Mesothelial cell of epicardium (in vitro differentiated cells): Measurements from ENCODE around the gene MNS1. TPM values are rescaled to one million over a fixed set of nuclear protein-coding genes. Genes with fewer than 3 reads are reported as not detected.
"Not testable (repeated sequence)": the region's sequence is repeated elsewhere in the genome, so short reads cannot be mapped to it uniquely, and the experiment has no call there.

Experiments
- DNase-seq, 2 experiments: peaks; one replicate each; pipeline ENCODE4 v3.0.0; 2021; ENCODE audit warnings: low spot score in 2 of 2; ENCODE audit not compliant: unreplicated experiment in 2 of 2
- H3K27ac Mint-ChIP-seq: 2 replicates; pipeline ENCODE4 v1.8.0; 2021; ENCODE audit warnings: mixed read lengths
- H3K27me3 Mint-ChIP-seq: 2 replicates; pipeline ENCODE4 v1.8.0; 2021; ENCODE audit warnings: low read depth, mixed read lengths
- H3K36me3 Mint-ChIP-seq: 2 replicates; pipeline ENCODE4 v1.8.0; 2021; ENCODE audit warnings: mixed read lengths
- H3K4me1 Mint-ChIP-seq: 2 replicates; pipeline ENCODE4 v1.8.0; 2021; ENCODE audit warnings: mixed read lengths
- H3K4me3 Mint-ChIP-seq: 2 replicates; pipeline ENCODE4 v1.8.0; 2021; ENCODE audit warnings: mild to moderate bottlenecking, moderate library complexity, mixed read lengths
- H3K9me3 Mint-ChIP-seq: 2 replicates; pipeline ENCODE4 v1.8.0; 2021; ENCODE audit warnings: mixed read lengths
- CTCF ChIP-seq: fragments of 200-600 bp; sonication (generic); IDR thresholded peaks from one replicate; pipeline ENCODE4 v1.5.0; 2021; ENCODE audit warnings: antibody characterized with exemption; ENCODE audit not compliant: unreplicated experiment
- total RNA-seq: library from RNA; stranded (reverse); gene quantifications from 3 replicates; pipeline ENCODE4 v1.2.1, GENCODE V29; 2021

The MNS1 gene
- total RNA-seq, 1 donor from 2014 or later: 2.7 TPM

- Mint-ChIP-seq H3K9me3 (no peaks in the 10 kb centered on the region), H3K4me3 (no peak overlapping the region), H3K4me1 (no peaks in the 10 kb centered on the region), H3K36me3 (no peaks in the 10 kb centered on the region), H3K27ac (no peak overlapping the region), H3K27me3 (peaks cover 24% of the 10 kb centered on the region)
- DNase-seq: no peak
- no peak for TF ChIP-seq CTCF
These were observed 27.3 kb upstream of the MNS1 start for GRCh38 chr15:56492236-56492635.

GRCh38 chr15:56491110-56491722, 26.3 kb upstream of the MNS1 start:
- Mint-ChIP-seq H3K36me3 (no peaks in the 10 kb centered on the region), H3K27me3 (peaks cover 24% of the 10 kb centered on the region), H3K27ac (no peak overlapping the region), H3K4me3 (no peak overlapping the region), H3K4me1 (no peaks in the 10 kb centered on the region), H3K9me3 (no peaks in the 10 kb centered on the region)
- TF ChIP-seq CTCF: peak; percentile 77
- DNase-seq: peak in 1 of 2 experiments; percentile 69

- Mint-ChIP-seq H3K36me3 (no peaks in the 10 kb centered on the region), H3K27me3 (peaks cover 23% of the 10 kb centered on the region), H3K4me1 (no peaks in the 10 kb centered on the region), H3K4me3 (no peak overlapping the region), H3K27ac (no peak overlapping the region), H3K9me3 (no peaks in the 10 kb centered on the region)
- DNase-seq: no peak
- no peak for TF ChIP-seq CTCF
These were observed 25.5 kb upstream of the MNS1 start for GRCh38 chr15:56490461-56490860.

- DNase-seq, H3K36me3 Mint-ChIP-seq, H3K27ac Mint-ChIP-seq, H3K4me3 Mint-ChIP-seq, H3K9me3 Mint-ChIP-seq, H3K27me3 Mint-ChIP-seq, H3K4me1 Mint-ChIP-seq: not testable (repeated sequence)
These were observed 21.3 kb upstream of the MNS1 start for GRCh38 chr15:56486206-56486605.

- not testable (repeated sequence) for H3K4me1 Mint-ChIP-seq
These were observed 20.5 kb upstream of the MNS1 start for GRCh38 chr15:56485426-56485825.

GRCh38 chr15:56484287-56484686, 19.4 kb upstream of the MNS1 start:
- Mint-ChIP-seq H3K27me3 (peaks cover 9% of the 10 kb centered on the region), H3K9me3 (peaks cover 15% of the 10 kb centered on the region), H3K4me1 (no peaks in the 10 kb centered on the region), H3K36me3 (peaks cover 2% of the 10 kb centered on the region), H3K27ac (no peak overlapping the region), H3K4me3 (no peak overlapping the region)
- no peak for TF ChIP-seq CTCF
- DNase-seq: no peak

More at GRCh38 chr15:56485426-56485825, 20.5 kb upstream of the MNS1 start:
- H3K9me3 Mint-ChIP-seq: peaks cover 12% of the 10 kb centered on the region
- not testable (repeated sequence) for H3K27ac Mint-ChIP-seq, H3K4me3 Mint-ChIP-seq, H3K27me3 Mint-ChIP-seq, DNase-seq, H3K36me3 Mint-ChIP-seq

GRCh38 chr15:56475351-56475750, 10.4 kb upstream of the MNS1 start:
- DNase-seq: no peak
- peaks cover 2% of the 10 kb centered on the region for H3K36me3 Mint-ChIP-seq
- H3K9me3 Mint-ChIP-seq: peaks cover 14% of the 10 kb centered on the region
- no peak overlapping the region for H3K4me3 Mint-ChIP-seq
- peaks cover 32% of the 10 kb centered on the region for H3K27me3 Mint-ChIP-seq
- H3K27ac Mint-ChIP-seq: no peak overlapping the region
- H3K4me1 Mint-ChIP-seq: peaks cover 3% of the 10 kb centered on the region
- TF ChIP-seq CTCF: no peak
